ENCODE data around the gene CTSL. TPM values are rescaled to one million over a fixed set of nuclear protein-coding genes. Genes with fewer than 3 reads are reported as not detected.

The CTSL gene
- polyA plus RNA-seq, 3 donors: 22.0 to 28.8 (median 28.3) TPM

- H3K9ac ChIP-seq (ENCODE audit: insufficient read depth, low read length, poor library complexity, severe bottlenecking): no peak overlapping the region
- TF ChIP-seq CTCF (IDR thresholded peaks at IDR 0.05): peak; percentile 85
- peaks cover 0 to 6% (median 4%) of the 10 kb centered on the region in 3 donors for H3K27me3 Mint-ChIP-seq (ENCODE audit: low read depth in 3 of 3)
- DNase-seq: peak; percentile 27 to 62 (median 54)
- no peaks in the 10 kb centered on the region for H3K9me3 ChIP-seq (replicated peaks in 1 of 2; ENCODE audit: control insufficient read depth in 1 of 2, insufficient read depth in 1 of 2, low read length in 2 of 2)
- H3K27ac ChIP-seq (ENCODE audit: low read depth in 1 of 2, low read length in 2 of 2): no peak overlapping the region
- H3K27me3 ChIP-seq (ENCODE audit: control insufficient read depth in 2 of 2, insufficient read depth in 2 of 2, low read length in 2 of 2): no peaks in the 10 kb centered on the region
- WGBS (ENCODE audit: insufficient coverage): 98% methylated on average over 6 of the region's 9 CpGs
- no peak overlapping the region for H3K4me3 ChIP-seq (replicated peaks in 1 of 3; ENCODE audit: low read depth in 2 of 3, low read length in 3 of 3)
- no peaks in the 10 kb centered on the region for H3K79me2 ChIP-seq (ENCODE audit: insufficient read depth, low read length)
- no peak overlapping the region for H3K4me3 Mint-ChIP-seq
- no peak overlapping the region for H3K4me2 ChIP-seq (replicated peaks; ENCODE audit: extremely low read depth, low read length, poor library complexity, severe bottlenecking)
- no peak overlapping the region for H3K27ac Mint-ChIP-seq
- peaks cover 12% of the 10 kb centered on the region for H3K4me1 Mint-ChIP-seq
- peaks cover 0 to 3% (median 0%) of the 10 kb centered on the region in 7 donors for H3K9me3 Mint-ChIP-seq
- H3K36me3 ChIP-seq (replicated peaks in 1 of 2; ENCODE audit: control insufficient read depth in 1 of 2, insufficient read depth in 2 of 2, low read length in 2 of 2): peaks cover 25 to 50% of the 10 kb centered on the region in 2 donors
- H2AFZ ChIP-seq (ENCODE audit: insufficient read depth, low read depth, low read length, poor library complexity, severe bottlenecking): no peak overlapping the region
- peaks cover 37% of the 10 kb centered on the region for H4K20me1 ChIP-seq (ENCODE audit: insufficient read depth, low read length)
- H3K4me1 ChIP-seq (ENCODE audit: control insufficient read depth in 1 of 2, insufficient read depth in 2 of 2, low read length in 2 of 2): peaks cover 4 to 8% of the 10 kb centered on the region in 2 donors
- intact Hi-C loops (cut with micrococcal nuclease): loop anchor here (5.0 to 10.0 kb wide), 2 partner anchors 133 to 136 kb away; no protein-coding TSS in a partner anchor
- H3K36me3 Mint-ChIP-seq: peaks cover 67 to 89% of the 10 kb centered on the region in 2 donors
Measured at GRCh38 chr9:87678650-87679355, 47.1 kb upstream of the CTSL start.

- H3K27me3 ChIP-seq (ENCODE audit: control insufficient read depth in 2 of 2, insufficient read depth in 2 of 2, low read length in 2 of 2): no peaks in the 10 kb centered on the region
- H3K9ac ChIP-seq (ENCODE audit: insufficient read depth, low read length, poor library complexity, severe bottlenecking): no peak overlapping the region
- no peak overlapping the region for H2AFZ ChIP-seq (ENCODE audit: insufficient read depth, low read depth, low read length, poor library complexity, severe bottlenecking)
- Mint-ChIP-seq H3K4me3 (no peak overlapping the region), H3K36me3 (peaks cover 72 to 89% of the 10 kb centered on the region in 2 donors), H3K4me1 (peaks cover 28% of the 10 kb centered on the region), H3K9me3 (peaks cover 0 to 2% (median 0%) of the 10 kb centered on the region in 7 donors), H3K27me3 (ENCODE audit: low read depth in 3 of 3) (peaks cover 0 to 4% (median 4%) of the 10 kb centered on the region in 3 donors), H3K27ac (peak overlapping the region in 2 of 7 donors; percentile 15 to 64)
- H3K4me2 ChIP-seq (replicated peaks; ENCODE audit: extremely low read depth, low read length, poor library complexity, severe bottlenecking): no peak overlapping the region
- no peak for DNase-seq
- H3K9me3 ChIP-seq (replicated peaks in 1 of 2; ENCODE audit: control insufficient read depth in 1 of 2, insufficient read depth in 1 of 2, low read length in 2 of 2): no peaks in the 10 kb centered on the region
- peaks cover 22 to 26% of the 10 kb centered on the region in 2 donors for H3K4me1 ChIP-seq (ENCODE audit: control insufficient read depth in 1 of 2, insufficient read depth in 2 of 2, low read length in 2 of 2)
- no peak for TF ChIP-seq CTCF (IDR thresholded peaks at IDR 0.05)
- H3K79me2 ChIP-seq (ENCODE audit: insufficient read depth, low read length): no peaks in the 10 kb centered on the region
- 100% methylated on average over 6 of the region's 11 CpGs for WGBS (ENCODE audit: insufficient coverage)
- no peak overlapping the region for H3K4me3 ChIP-seq (replicated peaks in 1 of 3; ENCODE audit: low read depth in 2 of 3, low read length in 3 of 3)
- peaks cover 56% of the 10 kb centered on the region for H4K20me1 ChIP-seq (ENCODE audit: insufficient read depth, low read length)
- intact Hi-C loops (cut with micrococcal nuclease): no loop called here
- peaks cover 31 to 68% of the 10 kb centered on the region in 2 donors for H3K36me3 ChIP-seq (replicated peaks in 1 of 2; ENCODE audit: control insufficient read depth in 1 of 2, insufficient read depth in 2 of 2, low read length in 2 of 2)
- H3K27ac ChIP-seq (ENCODE audit: low read depth in 1 of 2, low read length in 2 of 2): no peak overlapping the region
Measured at GRCh38 chr9:87681271-87682061, 44.5 kb upstream of the CTSL start.

Data from CD14-positive monocyte (primary cell).